Neural cell (in vitro differentiated cells): Measurements from ENCODE around the gene PRRC2B. TPM values are rescaled to one million over a fixed set of nuclear protein-coding genes. Genes with fewer than 3 reads are reported as not detected.

Source experiments
- H2AFZ ChIP-seq: fragments of 200-600, 300-800 bp; sonication (generic), shearing (Covaris generic); 2 replicates; pipeline ENCODE4 v1.6.0; 2014; ENCODE audit warnings: low read depth, mild to moderate bottlenecking, antibody characterized with exemption, low read length, moderate library complexity
- H3F3A ChIP-seq: fragments of 200-600 bp; shearing (Covaris generic); 2 replicates; pipeline ENCODE4 v1.6.1; 2016; ENCODE audit warnings: mild to moderate bottlenecking, moderate library complexity, mixed read lengths, antibody characterized with exemption, low read length; ENCODE audit not compliant: insufficient read depth, poor library complexity, severe bottlenecking
- H3K27ac ChIP-seq: fragments of 200-600, 300-800 bp; sonication (generic), shearing (Covaris generic); 2 replicates; pipeline ENCODE4 v1.5.1; 2014; ENCODE audit warnings: mild to moderate bottlenecking, low read length, moderate library complexity
- H3K27me3 ChIP-seq: fragments of 300-800, 200-600 bp; sonication (generic), shearing (Covaris generic); 2 replicates; pipeline ENCODE4 v1.6.0; 2014; ENCODE audit warnings: mild to moderate bottlenecking, low read depth, low read length, moderate library complexity; ENCODE audit not compliant: insufficient read depth
- H3K36me3 ChIP-seq: fragments of 300-800, 200-600 bp; sonication (generic), shearing (Covaris generic); 2 replicates; pipeline ENCODE4 v1.5.1; 2014; ENCODE audit warnings: mild to moderate bottlenecking, antibody characterized with exemption, low read length, moderate library complexity; ENCODE audit not compliant: insufficient read depth
- H3K4me2 ChIP-seq: fragments of 300-800, 200-600 bp; sonication (generic), shearing (Covaris generic); 2 replicates; pipeline ENCODE4 v1.6.0; 2014; ENCODE audit warnings: mild to moderate bottlenecking, low read length
- H3K4me3 ChIP-seq: fragments of 300-800, 200-600 bp; sonication (generic), shearing (Covaris generic); 2 replicates; pipeline ENCODE4 v1.5.1; 2014; ENCODE audit warnings: mild to moderate bottlenecking, low read length, moderate library complexity
- H3K79me2 ChIP-seq: fragments of 200-600 bp; shearing (Covaris generic); replicated peaks from 2 replicates; pipeline ENCODE4 v1.6.0; 2014; ENCODE audit warnings: mild to moderate bottlenecking, low read length, moderate library complexity; ENCODE audit not compliant: insufficient read depth
- H3K9ac ChIP-seq: fragments of 300-800, 200-600 bp; sonication (generic), shearing (Covaris generic); 2 replicates; pipeline ENCODE4 v1.6.1; 2016; ENCODE audit warnings: mild to moderate bottlenecking, low read length, mixed read lengths
- H3K9me2 ChIP-seq: fragments of 200-600 bp; shearing (Covaris generic); 2 replicates; pipeline ENCODE4 v1.6.1; 2016; ENCODE audit warnings: mild to moderate bottlenecking, low read length, mixed read lengths; ENCODE audit not compliant: insufficient read depth
- H3K9me3 ChIP-seq: fragments of 200-600, 300-800 bp; sonication (generic), shearing (Covaris generic); 2 replicates; pipeline ENCODE4 v1.6.1; 2016; ENCODE audit warnings: mild to moderate bottlenecking, mixed run types, low read length, moderate library complexity, mixed read lengths
- H4K20me1 ChIP-seq: fragments of 200-600 bp; shearing (Covaris generic); 2 replicates; pipeline ENCODE4 v1.6.1; 2016; ENCODE audit warnings: mild to moderate bottlenecking, mixed run types; ENCODE audit not compliant: insufficient read depth
- CTCF ChIP-seq: fragments of 450-650 bp; IDR thresholded peaks from 2 replicates; pipeline ENCODE4 v1.5.1; 2014; ENCODE audit warnings: antibody characterized with exemption, mild to moderate bottlenecking, moderate library complexity; ENCODE audit not compliant: poor library complexity, severe bottlenecking
- EP300 ChIP-seq: fragments of 450-650 bp; conservative IDR thresholded peaks from 2 replicates; pipeline ENCODE4 v1.6.1; 2014; ENCODE audit warnings: antibody characterized with exemption, mild to moderate bottlenecking, moderate library complexity; ENCODE audit not compliant: poor library complexity, severe bottlenecking
- EZH2 ChIP-seq: fragments of 200-600, 300-800 bp; shearing (Covaris generic), sonication (generic); IDR thresholded peaks from 2 replicates; pipeline ENCODE4 v1.6.1; 2014; ENCODE audit warnings: antibody characterized with exemption, low read length, borderline replicate concordance, mild to moderate bottlenecking; ENCODE audit not compliant: insufficient read depth, poor library complexity, severe bottlenecking
- MXI1 ChIP-seq: fragments of 450-650 bp; conservative IDR thresholded peaks from 2 replicates; pipeline ENCODE4 v1.6.1; 2014; ENCODE audit warnings: antibody characterized with exemption, mild to moderate bottlenecking; ENCODE audit not compliant: poor library complexity, severe bottlenecking
- POLR2AphosphoS5 ChIP-seq: IDR thresholded peaks from 2 replicates; pipeline ENCODE4 v1.6.1; 2012
- RAD21 ChIP-seq: fragments of 450-650 bp; conservative IDR thresholded peaks from 2 replicates; pipeline ENCODE4 v1.6.1; 2014; ENCODE audit warnings: antibody characterized with exemption, mild to moderate bottlenecking, moderate library complexity
- REST ChIP-seq: IDR thresholded peaks from 2 replicates; pipeline ENCODE4 v1.6.1; 2012; ENCODE audit warnings: borderline replicate concordance
- SMC3 ChIP-seq: fragments of 450-650 bp; conservative IDR thresholded peaks from 2 replicates; pipeline ENCODE4 v1.6.1; 2014; ENCODE audit warnings: antibody characterized with exemption, mild to moderate bottlenecking, moderate library complexity; ENCODE audit not compliant: poor library complexity
- TAF1 ChIP-seq: IDR thresholded peaks from 2 replicates; pipeline ENCODE4 v1.6.1; 2012; ENCODE audit warnings: low read depth
- polyA plus RNA-seq: library from polyadenylated mRNA; depleted of rRNA; stranded (reverse); fragments of >200 nt; gene quantifications from 2 replicates; pipeline ENCODE4 v1.2.3, GENCODE V29; 2014

Gene PRRC2B
- polyA plus RNA-seq, 1 donor from 2014 or later: 89.5 TPM

GRCh38 chr9:131402073-131402472 lies 8.2 kb downstream of the PRRC2B start:
- H3K9ac ChIP-seq: no peak overlapping the region
- no peak overlapping the region for H3K4me3 ChIP-seq
- no peaks in the 10 kb centered on the region for H3K27me3 ChIP-seq
- no peaks in the 10 kb centered on the region for H3K9me3 ChIP-seq
- H2AFZ ChIP-seq: no peak overlapping the region
- TF ChIP-seq EZH2 (no peak), POLR2AphosphoS5 (no peak), SMC3 (no peak), TAF1 (no peak), REST (no peak), RAD21 (no peak), CTCF (no peak), MXI1 (no peak), EP300 (no peak)
- no peaks in the 10 kb centered on the region for H3K9me2 ChIP-seq
- no peak overlapping the region for H3K27ac ChIP-seq
- H3K79me2 ChIP-seq: peaks cover 94% of the 10 kb centered on the region
- no peaks in the 10 kb centered on the region for H3K36me3 ChIP-seq
- no peak overlapping the region for H3K4me2 ChIP-seq
- peaks cover 65% of the 10 kb centered on the region for H4K20me1 ChIP-seq
- no peaks in the 10 kb centered on the region for H3F3A ChIP-seq

GRCh38 chr9:131402738-131403492 lies 9.0 kb downstream of the PRRC2B start:
- no peak overlapping the region for H2AFZ ChIP-seq
- H3K27me3 ChIP-seq: no peaks in the 10 kb centered on the region
- peak overlapping the region; percentile 24 for H3K4me3 ChIP-seq
- H4K20me1 ChIP-seq: peaks cover 65% of the 10 kb centered on the region
- H3K4me2 ChIP-seq: no peak overlapping the region
- no peak for TF ChIP-seq REST
- no peak for TF ChIP-seq MXI1
- no peak for TF ChIP-seq RAD21
- no peak for TF ChIP-seq CTCF
- no peak for TF ChIP-seq EP300
- no peak for TF ChIP-seq SMC3
- TF ChIP-seq EZH2: no peak
- no peak for TF ChIP-seq POLR2AphosphoS5
- no peak for TF ChIP-seq TAF1
- H3K36me3 ChIP-seq: no peaks in the 10 kb centered on the region
- no peak overlapping the region for H3K27ac ChIP-seq
- H3K9me3 ChIP-seq: no peaks in the 10 kb centered on the region
- H3F3A ChIP-seq: no peaks in the 10 kb centered on the region
- H3K9ac ChIP-seq: no peak overlapping the region
- peaks cover 94% of the 10 kb centered on the region for H3K79me2 ChIP-seq
- no peaks in the 10 kb centered on the region for H3K9me2 ChIP-seq
